ENCODE data around the gene HSCB.
"Not testable (repeated sequence)": the region's sequence is repeated elsewhere in the genome, so short reads cannot be mapped to it uniquely, and the experiment has no call there.

HSCB gene, protein sequence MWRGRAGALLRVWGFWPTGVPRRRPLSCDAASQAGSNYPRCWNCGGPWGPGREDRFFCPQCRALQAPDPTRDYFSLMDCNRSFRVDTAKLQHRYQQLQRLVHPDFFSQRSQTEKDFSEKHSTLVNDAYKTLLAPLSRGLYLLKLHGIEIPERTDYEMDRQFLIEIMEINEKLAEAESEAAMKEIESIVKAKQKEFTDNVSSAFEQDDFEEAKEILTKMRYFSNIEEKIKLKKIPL

DNA sequence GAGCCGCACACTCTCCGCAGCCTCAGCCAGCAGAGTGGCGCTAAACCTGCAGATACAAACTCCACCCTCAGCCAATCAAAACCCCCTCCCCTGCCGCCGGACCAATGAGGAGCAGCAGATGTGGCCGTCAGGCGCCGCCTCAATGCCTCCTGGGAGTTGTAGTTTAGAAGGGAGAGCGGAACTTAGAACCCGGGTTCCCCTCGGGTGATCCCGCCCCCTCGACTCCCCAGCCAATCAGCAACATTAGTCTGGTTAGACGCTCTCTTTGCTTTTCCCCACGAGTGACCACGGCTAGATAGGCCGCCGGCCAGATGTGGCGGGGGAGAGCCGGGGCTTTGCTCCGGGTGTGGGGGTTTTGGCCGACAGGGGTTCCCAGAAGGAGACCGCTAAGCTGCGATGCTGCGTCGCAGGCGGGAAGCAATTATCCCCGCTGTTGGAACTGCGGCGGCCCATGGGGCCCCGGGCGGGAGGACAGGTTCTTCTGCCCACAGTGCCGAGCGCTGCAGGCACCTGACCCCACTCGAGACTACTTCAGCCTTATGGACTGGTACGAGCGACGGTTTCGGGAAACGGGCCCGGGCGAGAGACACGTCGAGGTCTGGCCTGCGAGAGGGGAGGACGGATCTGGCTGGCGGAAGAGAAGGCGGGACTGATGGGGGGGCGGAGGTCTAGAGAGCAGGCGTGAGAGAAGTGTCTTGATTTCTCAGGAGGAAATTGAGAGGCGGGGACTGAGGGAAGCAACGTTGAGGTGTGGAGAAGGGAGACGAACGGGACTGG is at the start of gene HSCB, which contains the start of gene CHEK2:
Gene HSCB, plus strand, starts transcription at position 255 of the 777 bp plus-strand sequence. Its CDS starts 57 bp downstream, at position 312.
Gene CHEK2, minus strand, starts transcription at position 36 of the 777 bp plus-strand sequence. CDS start 7,099 bp downstream, outside the sequence.
- DNase-seq (ENCODE audit: low read depth), result peak; percentile 97

- not testable (repeated sequence) for DNase-seq (ENCODE audit: low read depth)
These were observed 48.6 kb upstream of the HSCB start for GRCh38 chr22:28693041-28693760.

GRCh38 chr22:28702891-28703290 is 38.9 kb upstream of the HSCB start:
- no peak for DNase-seq (ENCODE audit: low read depth)

GRCh38 chr22:28703436-28703835 is 38.4 kb upstream of the HSCB start:
- no peak for DNase-seq (ENCODE audit: low read depth)

DNA sequence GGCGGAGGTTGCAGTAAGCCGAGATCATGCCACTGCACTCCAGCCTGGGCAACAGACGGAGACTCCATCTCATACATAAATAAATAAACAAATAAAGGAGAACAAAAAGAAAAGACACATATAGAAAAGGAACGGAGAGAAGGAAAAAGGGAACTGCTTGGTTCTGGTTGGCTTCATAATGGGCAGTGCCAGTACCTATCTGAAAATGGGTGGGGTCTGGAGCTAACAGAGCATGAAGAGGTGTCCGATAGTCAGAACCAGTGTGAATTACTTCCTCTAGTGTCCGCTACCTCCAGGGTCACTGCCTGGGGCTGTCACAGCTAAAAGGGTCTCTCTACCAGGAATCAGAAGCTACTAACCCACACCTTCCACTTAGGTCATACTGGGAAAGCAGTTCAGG is 35.0 kb upstream of the HSCB start:
- no peak for DNase-seq (ENCODE audit: low read depth)

GRCh38 chr22:28710107-28710506 is 31.7 kb upstream of the HSCB start:
- DNase-seq (ENCODE audit: low read depth), result no peak

DNA sequence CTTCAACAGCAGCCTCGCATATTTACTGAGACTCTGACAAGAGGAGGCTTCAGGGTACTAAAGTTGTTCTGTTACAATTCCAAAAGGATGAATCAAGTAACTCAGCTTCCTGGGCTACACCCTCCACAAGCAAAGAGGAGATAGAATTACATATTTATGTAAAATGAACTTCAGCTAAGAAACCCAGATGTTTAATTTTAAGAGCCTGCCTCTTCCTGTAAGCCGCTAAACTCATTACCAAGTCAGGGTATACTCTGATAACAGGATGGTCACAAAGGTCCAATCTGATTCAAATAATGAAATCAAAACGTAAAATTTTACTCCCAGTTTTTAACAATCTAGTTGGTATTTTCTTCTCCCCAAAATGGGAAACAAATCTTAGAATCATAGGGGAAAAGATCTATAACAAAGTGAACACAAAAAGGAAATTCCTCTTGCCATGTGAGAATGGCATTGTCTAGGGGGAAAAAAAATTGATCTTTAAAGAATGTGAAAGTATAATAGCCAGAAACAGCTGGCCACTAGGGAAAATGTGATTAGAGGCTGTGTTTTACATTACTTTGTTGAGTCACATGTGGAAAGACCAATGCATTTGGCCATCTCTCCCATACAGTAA is 31.2 kb upstream of the HSCB start:
- DNase-seq (ENCODE audit: low read depth), result no peak

- DNase-seq (ENCODE audit: low read depth), result no peak
These were observed 30.5 kb upstream of the HSCB start for GRCh38 chr22:28711341-28711740.

GRCh38 chr22:28711820-28712777 is 29.7 kb upstream of the HSCB start:
- no peak for DNase-seq (ENCODE audit: low read depth)

DNA sequence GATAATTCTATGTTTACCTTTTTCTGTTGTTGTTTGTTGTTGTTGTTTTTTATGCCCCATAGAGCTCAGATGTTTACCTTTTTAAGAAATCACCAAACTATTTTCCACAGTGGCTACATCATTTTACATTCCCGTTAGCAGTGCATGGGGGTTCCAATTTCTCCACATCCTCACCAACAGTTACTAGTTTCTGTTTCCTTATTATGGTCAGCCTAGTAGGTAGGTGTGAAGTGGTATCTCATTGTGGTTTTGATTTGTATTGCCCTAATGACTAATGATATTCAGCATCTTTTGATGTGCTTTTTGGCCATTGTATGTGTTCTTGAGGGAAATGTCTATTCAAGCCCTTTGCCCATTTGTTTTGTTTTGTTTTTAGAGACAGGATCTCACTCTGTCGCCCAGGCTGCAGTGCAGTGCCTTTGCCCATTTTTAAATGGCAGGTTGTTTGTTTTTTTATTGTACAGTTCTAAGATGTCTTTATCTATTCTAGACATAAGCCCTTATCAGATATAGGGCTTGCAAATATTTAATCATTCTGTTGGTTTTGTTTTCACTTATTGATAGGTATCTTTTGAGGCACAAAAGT is 27.7 kb upstream of the HSCB start:
- DNase-seq (ENCODE audit: low read depth), result no peak

DNA sequence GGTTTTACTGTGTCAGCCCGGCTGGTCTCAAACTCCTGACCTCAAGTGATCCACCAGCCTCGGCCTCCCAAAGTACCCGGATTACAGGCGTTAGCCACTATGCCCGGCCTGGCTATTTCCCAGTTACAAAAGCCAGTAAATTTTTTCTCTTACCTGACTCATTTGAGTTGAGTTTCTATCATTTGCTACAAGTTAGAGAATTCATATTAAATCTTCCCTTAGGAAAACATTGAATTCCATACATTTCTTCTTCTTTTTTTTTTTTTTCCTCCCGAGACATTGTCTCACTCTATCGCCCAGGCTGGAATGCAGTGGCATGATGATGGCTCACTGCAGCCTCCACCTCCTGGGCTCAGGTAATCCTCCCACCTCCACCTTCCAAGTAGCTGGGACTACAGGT is 26.2 kb upstream of the HSCB start:
- no peak for DNase-seq (ENCODE audit: low read depth)

- DNase-seq (ENCODE audit: low read depth), result no peak
These were observed 25.2 kb upstream of the HSCB start for GRCh38 chr22:28716686-28717085.

- DNase-seq (ENCODE audit: low read depth), result no peak
These were observed 23.8 kb upstream of the HSCB start for GRCh38 chr22:28718044-28718443.

- no peak for DNase-seq (ENCODE audit: low read depth)
These were observed 13.8 kb upstream of the HSCB start for GRCh38 chr22:28728002-28728401.

- no peak for DNase-seq (ENCODE audit: low read depth)
These were observed 13.1 kb upstream of the HSCB start for GRCh38 chr22:28728621-28729313.

GRCh38 chr22:28730179-28730578 is 11.7 kb upstream of the HSCB start:
- DNase-seq (ENCODE audit: low read depth), result no peak

GRCh38 chr22:28734393-28734792 is 7.4 kb upstream of the HSCB start:
- no peak for DNase-seq (ENCODE audit: low read depth)

DNA sequence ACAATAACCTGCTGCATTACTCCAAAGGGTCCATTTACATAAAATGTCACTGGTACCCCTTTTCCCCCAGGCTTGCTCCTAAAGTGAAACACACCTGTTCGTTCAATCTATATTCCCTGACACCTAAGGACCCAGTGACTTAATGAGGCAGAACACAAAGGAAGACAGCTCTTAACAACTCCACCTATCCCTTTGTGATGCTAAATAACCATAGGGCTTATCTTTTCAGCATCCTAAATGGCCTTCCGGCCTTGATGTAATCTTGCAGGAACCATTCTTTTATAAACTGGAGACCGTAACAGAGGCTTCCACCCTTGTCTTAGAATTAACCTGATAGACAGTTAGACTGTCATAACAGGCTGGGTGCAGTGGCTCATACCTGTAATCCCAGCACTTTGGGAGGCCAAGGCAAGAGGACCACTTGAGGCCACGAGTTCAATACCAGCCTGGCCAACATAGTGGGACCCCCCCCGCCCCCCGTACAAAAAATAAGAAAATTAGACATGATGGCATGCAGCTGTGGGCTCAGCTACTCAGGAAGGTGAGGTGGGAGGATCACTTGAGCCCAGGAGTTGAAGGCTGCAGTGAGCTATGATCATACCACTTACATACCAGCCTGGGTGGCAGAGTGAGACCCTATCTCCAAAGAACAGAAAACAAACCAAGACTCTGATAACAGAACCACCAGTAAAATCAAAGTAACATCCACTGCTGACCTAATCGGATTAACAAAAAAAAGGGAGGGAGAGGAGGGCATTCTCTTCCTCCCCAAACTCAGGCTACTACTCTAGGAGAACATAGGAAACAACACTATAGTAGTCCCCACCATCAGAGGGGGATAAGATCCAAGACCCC is 5.3 kb upstream of the HSCB start:
- DNase-seq (ENCODE audit: low read depth), result no peak

- no peak for DNase-seq (ENCODE audit: low read depth)
These were observed 4.1 kb upstream of the HSCB start for GRCh38 chr22:28737701-28738100.

All from activated T-cell treated with anti-CD3 and anti-CD28 coated beads for 24 hours (primary cell).